ENCODE measurements around the gene EIF2AK2. TPM values are rescaled to one million over a fixed set of nuclear protein-coding genes. Genes with fewer than 3 reads are reported as not detected.

The EIF2AK2 gene
- total RNA-seq, 1 donor from 2014 or later, result 23.8 TPM

DNA sequence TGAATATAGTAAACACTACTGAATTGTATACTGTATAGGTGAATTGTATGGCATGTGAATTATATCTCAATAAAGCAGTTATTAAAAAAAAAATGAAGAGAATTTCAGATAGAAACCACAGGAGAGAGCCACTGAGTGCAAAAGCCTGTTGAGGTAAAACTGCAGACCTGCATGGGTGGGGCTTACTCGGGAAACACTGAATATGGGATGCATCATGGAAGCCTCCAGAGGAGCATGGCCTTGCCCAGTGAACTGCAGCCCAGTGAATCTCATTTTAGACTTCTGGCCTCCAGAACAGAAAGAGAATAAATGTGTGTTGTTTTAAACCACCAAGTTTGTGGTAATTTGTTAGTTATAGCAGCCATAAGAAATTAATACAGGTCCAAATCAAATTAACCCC lies 56.7 kb downstream of the EIF2AK2 start:
- no peaks in the 10 kb centered on the region for H3K27me3 ChIP-seq (ENCODE audit: low read depth)
- intact Hi-C loops (cut with micrococcal nuclease), result no loop called here
- no peaks in the 10 kb centered on the region for H3K9me3 ChIP-seq (replicated peaks)
- TF ChIP-seq, protein P1, sequence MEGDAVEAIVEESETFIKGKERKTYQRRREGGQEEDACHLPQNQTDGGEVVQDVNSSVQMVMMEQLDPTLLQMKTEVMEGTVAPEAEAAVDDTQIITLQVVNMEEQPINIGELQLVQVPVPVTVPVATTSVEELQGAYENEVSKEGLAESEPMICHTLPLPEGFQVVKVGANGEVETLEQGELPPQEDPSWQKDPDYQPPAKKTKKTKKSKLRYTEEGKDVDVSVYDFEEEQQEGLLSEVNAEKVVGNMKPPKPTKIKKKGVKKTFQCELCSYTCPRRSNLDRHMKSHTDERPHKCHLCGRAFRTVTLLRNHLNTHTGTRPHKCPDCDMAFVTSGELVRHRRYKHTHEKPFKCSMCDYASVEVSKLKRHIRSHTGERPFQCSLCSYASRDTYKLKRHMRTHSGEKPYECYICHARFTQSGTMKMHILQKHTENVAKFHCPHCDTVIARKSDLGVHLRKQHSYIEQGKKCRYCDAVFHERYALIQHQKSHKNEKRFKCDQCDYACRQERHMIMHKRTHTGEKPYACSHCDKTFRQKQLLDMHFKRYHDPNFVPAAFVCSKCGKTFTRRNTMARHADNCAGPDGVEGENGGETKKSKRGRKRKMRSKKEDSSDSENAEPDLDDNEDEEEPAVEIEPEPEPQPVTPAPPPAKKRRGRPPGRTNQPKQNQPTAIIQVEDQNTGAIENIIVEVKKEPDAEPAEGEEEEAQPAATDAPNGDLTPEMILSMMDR (IDR thresholded peaks at IDR 0.05; ENCODE audit: borderline replicate concordance), result no peak
- no peaks in the 10 kb centered on the region for H3K4me1 ChIP-seq
- H3K4me3 ChIP-seq, result no peak overlapping the region
- no peak for DNase-seq
- H3K36me3 ChIP-seq, result peaks cover 68% of the 10 kb centered on the region
- no peak overlapping the region for H3K27ac ChIP-seq (replicated peaks)

DNA sequence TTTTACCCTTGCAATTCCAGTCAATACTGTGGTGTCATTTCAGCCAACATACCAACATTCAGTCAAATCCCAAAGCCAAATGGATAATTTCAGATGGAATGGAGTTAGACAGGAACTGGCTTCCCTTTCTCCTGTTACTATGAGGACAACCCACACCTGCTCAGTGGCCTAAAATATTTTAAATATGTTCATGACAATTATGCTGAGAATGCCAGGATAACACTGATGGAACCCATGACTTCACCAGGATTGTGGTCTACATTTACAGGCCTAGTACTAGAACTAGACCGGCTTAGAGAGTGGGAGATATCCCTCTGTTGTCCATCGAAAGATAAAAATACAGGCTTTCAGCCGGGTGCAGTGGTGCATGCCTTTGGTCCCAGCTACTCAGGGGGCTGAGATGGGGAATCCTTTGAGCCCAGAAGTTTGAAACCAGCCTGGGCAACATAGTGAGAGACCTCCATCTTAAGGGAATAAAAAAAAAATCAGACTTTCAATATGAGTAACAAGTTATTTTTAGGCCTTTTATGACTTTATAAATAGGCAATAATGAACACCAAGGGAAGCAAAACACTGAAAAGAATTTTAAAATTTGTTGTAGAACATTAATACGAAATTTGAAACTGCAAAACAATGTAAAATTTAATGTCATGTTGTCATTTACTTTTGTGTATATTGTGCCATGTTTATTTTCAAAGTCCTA lies 58.2 kb downstream of the EIF2AK2 start:
- Histone ChIP-seq H3K4me3 (no peak overlapping the region), H3K36me3 (peaks cover 74% of the 10 kb centered on the region)
- intact Hi-C loops (cut with micrococcal nuclease), result no loop called here

DNA sequence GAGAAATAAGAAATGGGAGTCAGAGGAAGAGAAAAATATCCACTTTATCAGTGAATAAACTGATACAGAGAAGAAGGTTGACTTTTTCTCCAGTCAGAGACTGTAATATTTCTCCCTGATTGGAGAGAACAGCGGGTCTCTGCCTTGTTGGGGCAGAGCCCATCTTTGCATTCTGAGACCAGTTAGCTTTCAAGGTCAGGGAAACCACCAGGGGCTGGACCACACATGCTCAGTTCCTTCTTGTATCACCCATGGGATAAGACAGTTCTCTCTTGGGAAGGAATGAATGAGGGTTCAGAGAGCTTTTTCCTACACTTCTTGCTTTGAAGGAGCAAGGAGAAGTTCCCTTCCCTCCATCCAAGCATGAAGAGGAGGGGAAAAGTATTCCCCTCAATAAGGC lies 60.2 kb downstream of the EIF2AK2 start:
- intact Hi-C loops (cut with micrococcal nuclease), result no loop called here

More for the DNA sequence above, 58.2 kb downstream of the EIF2AK2 start:
- H3K27ac ChIP-seq (replicated peaks), result no peak overlapping the region
- DNase-seq, result no peak
- TF ChIP-seq, protein P1 (IDR thresholded peaks at IDR 0.05; ENCODE audit: borderline replicate concordance), result no peak
- H3K27me3 ChIP-seq (ENCODE audit: low read depth), result no peaks in the 10 kb centered on the region
- no peaks in the 10 kb centered on the region for H3K9me3 ChIP-seq (replicated peaks)
- no peaks in the 10 kb centered on the region for H3K4me1 ChIP-seq

DNA sequence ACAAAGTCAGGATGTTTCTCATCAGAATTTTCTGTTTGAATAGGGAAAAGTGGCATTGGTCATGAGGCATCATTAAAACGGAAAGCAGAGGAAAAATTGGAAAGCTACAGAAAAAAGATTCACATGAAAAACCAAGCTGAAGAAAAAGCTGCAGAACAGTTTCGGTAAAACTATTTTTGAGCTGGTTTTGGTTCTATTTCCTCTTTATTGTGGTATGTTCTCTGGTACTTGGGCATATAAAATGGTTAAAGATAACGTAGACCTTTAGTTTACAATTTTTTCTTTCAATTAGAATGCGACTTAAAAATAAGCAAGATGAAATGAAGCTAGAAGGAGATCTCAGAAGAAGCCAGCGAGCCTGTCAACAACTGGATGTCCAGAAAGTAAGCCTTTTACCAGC lies 64.9 kb downstream of the EIF2AK2 start:
- Histone ChIP-seq H3K4me1 (no peaks in the 10 kb centered on the region), H3K27ac (replicated peaks) (no peak overlapping the region), H3K9me3 (replicated peaks) (no peaks in the 10 kb centered on the region), H3K4me3 (no peak overlapping the region), H3K27me3 (ENCODE audit: low read depth) (no peaks in the 10 kb centered on the region), H3K36me3 (peaks cover 83% of the 10 kb centered on the region)
- TF ChIP-seq, protein P1 (IDR thresholded peaks at IDR 0.05; ENCODE audit: borderline replicate concordance), result no peak
- DNase-seq, result no peak
- intact Hi-C loops (cut with micrococcal nuclease), result no loop called here

More for the DNA sequence above, 60.2 kb downstream of the EIF2AK2 start:
- peaks cover 80% of the 10 kb centered on the region for H3K36me3 ChIP-seq
- no peak for DNase-seq
- H3K4me3 ChIP-seq, result no peak overlapping the region
- TF ChIP-seq, protein P1 (IDR thresholded peaks at IDR 0.05; ENCODE audit: borderline replicate concordance), result no peak
- no peaks in the 10 kb centered on the region for H3K4me1 ChIP-seq
- no peak overlapping the region for H3K27ac ChIP-seq (replicated peaks)
- no peaks in the 10 kb centered on the region for H3K27me3 ChIP-seq (ENCODE audit: low read depth)
- H3K9me3 ChIP-seq (replicated peaks), result no peaks in the 10 kb centered on the region

DNA sequence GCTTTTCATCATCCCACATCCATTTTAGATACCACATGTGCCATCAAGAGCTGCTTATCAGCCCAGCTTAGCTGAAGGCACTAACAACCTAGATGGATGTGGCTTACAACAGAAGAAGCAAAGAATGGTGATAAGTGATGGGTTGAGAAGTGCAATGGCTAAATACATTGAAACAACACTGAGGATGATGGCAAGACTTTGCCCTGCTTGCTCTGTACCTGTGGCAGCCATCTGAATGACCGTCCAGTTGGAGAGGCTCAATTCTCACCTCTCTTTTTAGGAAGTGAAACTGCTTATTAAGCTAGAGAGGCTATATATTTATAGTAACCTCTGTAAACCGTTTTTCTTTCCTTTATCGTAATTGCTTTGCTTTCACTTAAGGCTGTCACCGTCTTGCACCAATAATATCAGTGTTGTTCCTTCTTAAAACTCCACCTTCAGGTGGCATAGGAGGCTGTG lies 66.7 kb downstream of the EIF2AK2 start:
- H3K4me1 ChIP-seq, result peaks cover 6% of the 10 kb centered on the region
- H3K36me3 ChIP-seq, result peaks cover 64% of the 10 kb centered on the region
- no peak overlapping the region for H3K4me3 ChIP-seq
- intact Hi-C loops (cut with micrococcal nuclease), result no loop called here
- no peaks in the 10 kb centered on the region for H3K27me3 ChIP-seq (ENCODE audit: low read depth)
- no peak for DNase-seq
- no peaks in the 10 kb centered on the region for H3K9me3 ChIP-seq (replicated peaks)
- TF ChIP-seq, protein P1 (IDR thresholded peaks at IDR 0.05; ENCODE audit: borderline replicate concordance), result no peak
- H3K27ac ChIP-seq (replicated peaks), result no peak overlapping the region
